GM21390 (cell line): ENCODE measurements around the gene KCTD17.

Source experiments
- ATAC-seq: cut with Tn5 transposase; IDR thresholded peaks from one replicate; pipeline ENCODE4 v1.9.1; 2021; ENCODE audit not compliant: unreplicated experiment

KCTD17 gene

GRCh38 chr22:37020192-37020479, 31.4 kb upstream of the KCTD17 start:
- no peak for ATAC-seq

GRCh38 chr22:37021041-37021440, 30.5 kb upstream of the KCTD17 start:
- no peak for ATAC-seq

GRCh38 chr22:37021710-37022482, 29.6 kb upstream of the KCTD17 start:
- no peak for ATAC-seq

- no peak for ATAC-seq
Measured at GRCh38 chr22:37022483-37023337, 28.8 kb upstream of the KCTD17 start.

DNA sequence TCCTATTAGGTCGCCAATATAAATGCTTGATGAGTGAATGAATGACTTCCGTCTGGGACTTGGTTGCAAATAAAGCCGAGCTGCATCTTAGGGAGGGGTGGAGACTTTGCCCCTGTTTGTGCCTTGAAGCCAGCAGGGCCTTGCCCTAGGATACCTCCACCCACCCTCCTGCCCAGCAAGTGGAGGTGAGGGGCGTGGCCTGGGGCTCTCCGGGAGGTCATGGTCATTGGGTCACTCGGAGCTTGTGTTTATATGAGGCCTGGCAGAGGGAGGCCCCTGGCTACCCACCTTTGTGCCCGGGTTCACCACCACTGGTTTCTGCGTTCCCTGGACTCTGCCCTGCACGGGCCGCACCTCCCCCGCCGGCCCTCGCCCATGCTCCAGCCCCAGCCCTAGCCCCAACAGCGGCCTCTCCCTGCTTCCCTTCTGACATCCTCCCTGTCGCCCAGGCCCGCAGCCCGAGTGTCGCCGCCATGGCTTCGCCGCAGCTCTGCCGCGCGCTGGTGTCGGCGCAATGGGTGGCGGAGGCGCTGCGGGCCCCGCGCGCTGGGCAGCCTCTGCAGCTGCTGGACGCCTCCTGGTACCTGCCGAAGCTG, 27.7 kb upstream of the KCTD17 start:
- ATAC-seq, result no peak

GRCh38 chr22:37024339-37025157, 27.0 kb upstream of the KCTD17 start:
- no peak for ATAC-seq

- no peak for ATAC-seq
Measured at GRCh38 chr22:37025500-37026070, 26.0 kb upstream of the KCTD17 start.

DNA sequence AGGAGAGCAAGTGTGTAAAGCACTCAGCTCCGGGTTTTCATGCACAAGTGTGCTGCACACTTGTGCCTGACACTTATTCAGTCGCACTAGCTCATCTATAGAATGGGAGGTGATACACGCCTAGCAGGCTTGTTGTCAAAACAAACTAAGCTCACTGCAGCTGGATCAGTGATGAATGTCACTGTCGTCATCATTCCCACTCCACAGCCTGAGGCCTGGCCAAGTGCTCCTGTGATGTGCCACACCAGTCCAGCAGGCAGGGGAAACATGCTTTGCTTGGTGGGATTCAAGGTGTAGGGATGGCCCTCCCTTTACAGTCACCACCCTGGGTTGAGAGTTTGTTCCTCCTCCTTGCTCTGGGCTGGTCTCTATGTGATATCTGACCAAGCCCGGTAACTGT, 25.2 kb upstream of the KCTD17 start:
- ATAC-seq, result no peak

GRCh38 chr22:37027556-37027955, 24.0 kb upstream of the KCTD17 start:
- no peak for ATAC-seq

DNA sequence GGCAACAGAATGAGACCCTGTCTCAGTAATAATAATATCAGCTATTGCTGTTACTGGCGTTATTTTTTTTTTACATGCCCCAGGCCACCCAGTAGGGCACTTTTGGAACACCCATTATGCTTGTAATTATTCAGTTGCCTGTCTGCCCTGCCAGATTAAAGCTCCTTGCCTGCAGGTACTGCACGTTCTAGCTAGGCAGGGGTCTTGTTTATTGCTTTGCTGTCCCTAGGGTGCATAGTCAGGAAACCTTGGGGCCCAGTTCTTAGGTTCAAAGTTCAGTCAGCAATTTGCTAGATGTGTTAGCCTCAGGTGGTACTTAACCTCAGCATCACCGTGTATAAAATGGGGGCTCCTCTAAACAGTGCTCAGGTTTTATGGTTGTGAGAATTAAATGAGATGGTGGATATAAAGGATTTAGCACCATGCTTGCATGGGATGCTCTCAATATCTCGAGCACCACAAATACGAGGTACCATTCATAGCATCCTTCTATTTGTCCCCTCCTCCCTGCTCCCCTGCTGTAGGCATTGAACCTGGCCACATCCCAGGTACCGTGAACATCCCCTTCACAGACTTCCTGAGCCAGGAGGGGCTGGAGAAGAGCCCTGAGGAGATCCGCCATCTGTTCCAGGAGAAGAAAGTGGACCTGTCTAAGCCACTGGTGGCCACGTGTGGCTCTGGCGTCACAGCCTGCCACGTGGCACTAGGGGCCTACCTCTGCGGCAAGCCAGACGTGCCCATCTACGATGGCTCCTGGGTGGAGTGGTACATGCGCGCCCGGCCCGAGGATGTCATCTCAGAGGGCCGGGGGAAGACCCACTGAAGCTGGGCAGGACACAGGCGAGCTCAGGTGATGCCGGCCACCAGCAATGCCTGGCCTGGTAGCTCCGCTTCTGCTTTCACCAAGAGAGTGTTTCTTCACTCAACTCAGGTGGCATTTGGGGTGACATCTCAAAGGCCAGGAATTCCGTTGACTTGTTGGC, 22.6 kb upstream of the KCTD17 start:
- no peak for ATAC-seq

GRCh38 chr22:37030560-37031281, 20.8 kb upstream of the KCTD17 start:
- no peak for ATAC-seq

- ATAC-seq, result no peak
Measured at GRCh38 chr22:37032134-37032534, 19.4 kb upstream of the KCTD17 start.

DNA sequence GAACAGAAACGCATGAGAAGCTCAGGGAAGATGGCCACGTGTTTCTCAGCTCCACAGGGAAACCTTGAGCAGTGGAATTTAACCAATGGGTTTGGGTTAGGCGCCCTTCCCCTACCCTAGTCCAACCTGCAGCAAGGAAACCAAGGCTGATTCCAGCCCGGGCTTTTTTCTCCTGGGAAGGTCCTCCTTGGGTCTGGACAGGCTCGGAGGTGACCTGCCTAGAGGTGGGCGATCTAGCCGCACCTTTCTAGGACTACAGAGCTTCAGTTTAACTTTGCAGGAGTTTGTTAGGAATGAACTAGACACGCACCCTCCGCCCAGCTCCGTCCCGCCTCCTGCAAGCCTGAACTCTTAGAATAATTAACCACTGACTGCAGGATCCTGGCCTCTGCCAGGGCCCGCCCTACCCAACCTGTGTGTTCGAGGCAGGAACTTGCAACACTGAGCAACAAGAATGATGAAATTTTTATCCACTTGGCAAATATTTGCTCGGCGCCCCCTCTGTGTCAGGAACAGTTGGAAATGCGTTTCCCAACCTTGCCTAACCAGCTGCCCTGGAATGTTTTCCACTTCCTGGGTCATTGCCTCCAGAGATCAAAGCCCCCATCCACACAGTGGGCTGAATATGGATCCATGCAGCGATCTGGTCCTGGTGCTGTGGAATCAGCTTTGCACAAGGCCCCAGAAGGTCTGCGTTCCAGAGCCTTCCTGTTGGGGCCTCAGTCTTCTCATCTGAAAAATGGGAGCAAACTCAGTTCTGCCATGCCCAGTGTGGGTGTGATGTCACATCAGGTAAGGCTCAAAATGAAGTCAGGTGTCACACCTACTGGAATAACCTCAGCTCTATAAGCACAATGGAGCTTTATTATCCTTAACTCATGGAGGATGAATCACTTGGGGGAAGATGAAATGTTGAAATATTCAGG, 18.7 kb upstream of the KCTD17 start:
- ATAC-seq, result no peak

- no peak for ATAC-seq
Measured at GRCh38 chr22:37033605-37034430, 17.7 kb upstream of the KCTD17 start.

- no peak for ATAC-seq
Measured at GRCh38 chr22:37036655-37037377, 14.7 kb upstream of the KCTD17 start.

DNA sequence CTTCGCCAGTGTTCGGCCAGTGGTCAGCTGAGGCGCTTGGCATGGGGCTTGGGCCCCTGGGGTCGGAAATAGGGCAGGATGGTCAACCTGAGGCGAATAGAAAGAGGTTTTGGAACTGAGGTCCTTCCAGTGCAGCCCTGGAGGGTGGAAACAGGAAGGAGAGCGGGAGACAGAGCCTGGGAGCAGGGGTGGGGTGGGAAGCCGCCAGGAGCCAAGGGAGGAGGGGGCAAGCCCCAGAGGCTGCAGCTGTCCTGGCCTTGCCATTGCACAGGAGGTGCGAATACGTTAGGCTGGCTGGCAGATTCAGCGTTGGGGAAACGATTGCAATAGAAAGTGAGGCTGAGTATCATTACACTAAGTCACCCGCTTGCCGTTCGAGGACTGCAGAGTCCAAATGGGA, 13.9 kb upstream of the KCTD17 start:
- no peak for ATAC-seq
